Ishikawa (cell line): ENCODE measurements around the gene VARS1.

Experiments
- CEBPB ChIP-seq: IDR thresholded peaks from 2 replicates; pipeline ENCODE4 v1.6.1; 2012
- CREB1 ChIP-seq: IDR thresholded peaks from 2 replicates; pipeline ENCODE4 v1.6.1; 2012; ENCODE audit warnings: low read depth
- EGR1 ChIP-seq: IDR thresholded peaks from 2 replicates; pipeline ENCODE4 v1.6.1; 2012
- EP300 ChIP-seq: IDR thresholded peaks from 2 replicates; pipeline ENCODE4 v1.6.1; 2012; ENCODE audit warnings: borderline replicate concordance
- FOXM1 ChIP-seq: IDR thresholded peaks from 2 replicates; pipeline ENCODE4 v1.6.1; 2012; ENCODE audit warnings: low read depth, borderline replicate concordance
- NFIC ChIP-seq: IDR thresholded peaks from 2 replicates; pipeline ENCODE4 v1.6.1; 2012
- RAD21 ChIP-seq: IDR thresholded peaks from 2 replicates; pipeline ENCODE4 v1.6.1; 2012; ENCODE audit warnings: low read depth
- TAF1 ChIP-seq: IDR thresholded peaks from 2 replicates; pipeline ENCODE4 v1.6.1; 2012; ENCODE audit warnings: low read depth, mild to moderate bottlenecking
- TCF12 ChIP-seq: IDR thresholded peaks from 2 replicates; pipeline ENCODE4 v1.6.1; 2012; ENCODE audit warnings: low read depth
- TEAD4 ChIP-seq: IDR thresholded peaks from 2 replicates; pipeline ENCODE4 v1.6.1; 2012
- YY1 ChIP-seq: IDR thresholded peaks from 2 replicates; pipeline ENCODE4 v1.6.1; 2012; ENCODE audit warnings: low read depth
- ZBTB7A ChIP-seq: IDR thresholded peaks from 2 replicates; pipeline ENCODE4 v1.6.1; 2012; ENCODE audit warnings: low read depth
- TF ChIP-seq, protein P1 (sequence below): IDR thresholded peaks from 2 replicates; pipeline ENCODE4 v1.6.1; 2012
- TF ChIP-seq, protein P2 (sequence below): IDR thresholded peaks from 2 replicates; pipeline ENCODE4 v1.6.1; 2012
- TF ChIP-seq, protein P3 (sequence below): IDR thresholded peaks from 2 replicates; pipeline ENCODE4 v1.6.1; 2012; ENCODE audit warnings: low read depth, mild to moderate bottlenecking

Gene VARS1

DNA sequence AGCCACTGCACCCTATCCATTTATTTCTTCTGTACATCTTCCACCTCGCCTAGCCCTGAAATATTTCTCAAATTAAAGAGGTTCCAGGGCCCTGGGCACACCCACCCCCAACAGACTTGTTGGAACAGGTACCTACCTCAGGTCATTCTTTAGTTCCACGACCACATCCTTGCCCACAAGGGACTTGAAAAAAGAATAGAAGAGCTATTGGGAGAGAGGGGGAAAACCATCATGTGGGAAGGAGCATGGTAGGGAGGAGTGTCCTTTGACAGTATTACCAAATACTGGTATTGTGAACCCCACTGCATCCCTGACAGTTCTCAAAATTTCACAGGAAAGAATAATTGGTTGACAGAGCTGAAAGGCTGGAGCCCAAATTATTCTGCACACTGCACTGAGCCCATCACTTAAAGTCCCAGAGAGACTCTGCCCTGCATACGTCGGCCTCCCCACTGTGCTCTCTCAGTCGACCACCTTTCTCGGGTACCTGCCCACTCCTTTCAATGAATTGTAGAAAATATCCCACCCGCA, 10.5 kb upstream of the VARS1 start:
- TF ChIP-seq ZBTB7A = no peak

DNA sequence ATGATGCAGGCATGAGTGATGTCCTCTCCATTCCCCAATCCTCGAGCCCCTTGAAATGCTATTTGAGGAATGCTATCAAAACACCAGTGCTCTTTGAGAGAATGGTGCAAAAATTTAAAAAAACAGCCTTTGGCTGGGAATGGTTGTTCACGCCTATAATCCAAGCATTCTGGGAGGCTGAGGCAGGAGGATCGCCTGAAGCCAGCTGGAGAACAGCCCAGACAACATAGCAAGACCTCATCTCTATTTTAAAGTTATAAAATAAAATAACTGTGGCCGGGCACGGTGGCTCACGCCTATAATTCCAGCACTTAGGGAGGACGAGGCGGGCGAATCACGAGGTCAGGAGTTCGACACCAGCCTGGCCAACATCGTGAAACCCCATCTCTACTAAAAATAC, 4.2 kb upstream of the VARS1 start:
- TF ChIP-seq, protein P1, sequence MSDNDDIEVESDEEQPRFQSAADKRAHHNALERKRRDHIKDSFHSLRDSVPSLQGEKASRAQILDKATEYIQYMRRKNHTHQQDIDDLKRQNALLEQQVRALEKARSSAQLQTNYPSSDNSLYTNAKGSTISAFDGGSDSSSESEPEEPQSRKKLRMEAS = no peak
- no peak for TF ChIP-seq TEAD4
- no peak for TF ChIP-seq RAD21
- TF ChIP-seq CEBPB = no peak
- no peak for TF ChIP-seq TAF1
- TF ChIP-seq FOXM1 = no peak
- no peak for TF ChIP-seq NFIC
- no peak for TF ChIP-seq TCF12
- no peak for TF ChIP-seq YY1
- no peak for TF ChIP-seq EP300
- TF ChIP-seq, protein P2, sequence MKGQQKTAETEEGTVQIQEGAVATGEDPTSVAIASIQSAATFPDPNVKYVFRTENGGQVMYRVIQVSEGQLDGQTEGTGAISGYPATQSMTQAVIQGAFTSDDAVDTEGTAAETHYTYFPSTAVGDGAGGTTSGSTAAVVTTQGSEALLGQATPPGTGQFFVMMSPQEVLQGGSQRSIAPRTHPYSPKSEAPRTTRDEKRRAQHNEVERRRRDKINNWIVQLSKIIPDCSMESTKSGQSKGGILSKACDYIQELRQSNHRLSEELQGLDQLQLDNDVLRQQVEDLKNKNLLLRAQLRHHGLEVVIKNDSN = no peak
- no peak for TF ChIP-seq EGR1
- TF ChIP-seq, protein P3, sequence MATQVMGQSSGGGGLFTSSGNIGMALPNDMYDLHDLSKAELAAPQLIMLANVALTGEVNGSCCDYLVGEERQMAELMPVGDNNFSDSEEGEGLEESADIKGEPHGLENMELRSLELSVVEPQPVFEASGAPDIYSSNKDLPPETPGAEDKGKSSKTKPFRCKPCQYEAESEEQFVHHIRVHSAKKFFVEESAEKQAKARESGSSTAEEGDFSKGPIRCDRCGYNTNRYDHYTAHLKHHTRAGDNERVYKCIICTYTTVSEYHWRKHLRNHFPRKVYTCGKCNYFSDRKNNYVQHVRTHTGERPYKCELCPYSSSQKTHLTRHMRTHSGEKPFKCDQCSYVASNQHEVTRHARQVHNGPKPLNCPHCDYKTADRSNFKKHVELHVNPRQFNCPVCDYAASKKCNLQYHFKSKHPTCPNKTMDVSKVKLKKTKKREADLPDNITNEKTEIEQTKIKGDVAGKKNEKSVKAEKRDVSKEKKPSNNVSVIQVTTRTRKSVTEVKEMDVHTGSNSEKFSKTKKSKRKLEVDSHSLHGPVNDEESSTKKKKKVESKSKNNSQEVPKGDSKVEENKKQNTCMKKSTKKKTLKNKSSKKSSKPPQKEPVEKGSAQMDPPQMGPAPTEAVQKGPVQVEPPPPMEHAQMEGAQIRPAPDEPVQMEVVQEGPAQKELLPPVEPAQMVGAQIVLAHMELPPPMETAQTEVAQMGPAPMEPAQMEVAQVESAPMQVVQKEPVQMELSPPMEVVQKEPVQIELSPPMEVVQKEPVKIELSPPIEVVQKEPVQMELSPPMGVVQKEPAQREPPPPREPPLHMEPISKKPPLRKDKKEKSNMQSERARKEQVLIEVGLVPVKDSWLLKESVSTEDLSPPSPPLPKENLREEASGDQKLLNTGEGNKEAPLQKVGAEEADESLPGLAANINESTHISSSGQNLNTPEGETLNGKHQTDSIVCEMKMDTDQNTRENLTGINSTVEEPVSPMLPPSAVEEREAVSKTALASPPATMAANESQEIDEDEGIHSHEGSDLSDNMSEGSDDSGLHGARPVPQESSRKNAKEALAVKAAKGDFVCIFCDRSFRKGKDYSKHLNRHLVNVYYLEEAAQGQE = no peak
- no peak for TF ChIP-seq ZBTB7A
- TF ChIP-seq CREB1 = no peak

DNA sequence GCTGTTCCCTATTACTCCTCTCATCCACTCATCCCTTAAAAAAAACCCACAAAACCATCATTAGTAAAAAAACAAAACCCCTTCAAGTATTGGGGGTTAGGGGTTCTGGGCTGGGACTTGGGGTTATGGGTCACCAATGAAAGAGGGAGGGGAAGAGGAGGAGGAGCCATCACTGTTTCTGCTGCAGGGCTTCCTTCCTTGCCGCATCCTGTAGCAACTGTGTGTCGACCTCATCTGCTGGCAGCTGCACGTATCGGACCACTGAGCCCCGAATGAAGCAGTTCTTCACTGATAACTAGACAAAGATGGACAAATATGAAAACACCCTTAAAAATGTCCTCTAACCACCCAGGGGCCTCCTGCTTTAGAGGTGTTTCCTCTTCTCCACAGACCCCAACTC, 2.0 kb upstream of the VARS1 start:
- TF ChIP-seq NFIC = no peak
- TF ChIP-seq, protein P3 = no peak
- no peak for TF ChIP-seq YY1
- TF ChIP-seq CREB1 = no peak
- TF ChIP-seq TAF1 = no peak
- TF ChIP-seq ZBTB7A = no peak
- no peak for TF ChIP-seq TCF12
- TF ChIP-seq FOXM1 = no peak
- TF ChIP-seq, protein P1 = no peak
- TF ChIP-seq CEBPB = no peak
- no peak for TF ChIP-seq EP300

DNA sequence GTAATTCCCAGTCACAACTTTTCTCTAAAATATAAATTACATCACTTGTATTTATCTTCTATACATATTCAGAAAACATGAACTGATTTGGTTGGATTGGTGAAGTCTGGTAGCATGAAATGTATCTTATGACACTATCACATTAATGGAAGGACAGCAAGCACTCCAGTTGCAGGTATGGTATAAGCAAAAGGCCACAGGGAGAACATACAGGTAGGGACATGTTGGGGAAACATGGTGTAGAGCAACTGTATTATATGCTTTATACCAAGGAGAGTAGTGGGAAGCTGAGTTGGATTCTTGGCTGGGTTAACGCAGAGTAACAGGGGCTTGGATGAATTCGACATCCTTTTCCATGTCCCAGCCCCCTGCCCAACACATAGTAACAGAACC, 1.4 kb upstream of the VARS1 start:
- TF ChIP-seq TAF1 (no peak), NFIC (no peak), YY1 (no peak), FOXM1 (no peak)

DNA sequence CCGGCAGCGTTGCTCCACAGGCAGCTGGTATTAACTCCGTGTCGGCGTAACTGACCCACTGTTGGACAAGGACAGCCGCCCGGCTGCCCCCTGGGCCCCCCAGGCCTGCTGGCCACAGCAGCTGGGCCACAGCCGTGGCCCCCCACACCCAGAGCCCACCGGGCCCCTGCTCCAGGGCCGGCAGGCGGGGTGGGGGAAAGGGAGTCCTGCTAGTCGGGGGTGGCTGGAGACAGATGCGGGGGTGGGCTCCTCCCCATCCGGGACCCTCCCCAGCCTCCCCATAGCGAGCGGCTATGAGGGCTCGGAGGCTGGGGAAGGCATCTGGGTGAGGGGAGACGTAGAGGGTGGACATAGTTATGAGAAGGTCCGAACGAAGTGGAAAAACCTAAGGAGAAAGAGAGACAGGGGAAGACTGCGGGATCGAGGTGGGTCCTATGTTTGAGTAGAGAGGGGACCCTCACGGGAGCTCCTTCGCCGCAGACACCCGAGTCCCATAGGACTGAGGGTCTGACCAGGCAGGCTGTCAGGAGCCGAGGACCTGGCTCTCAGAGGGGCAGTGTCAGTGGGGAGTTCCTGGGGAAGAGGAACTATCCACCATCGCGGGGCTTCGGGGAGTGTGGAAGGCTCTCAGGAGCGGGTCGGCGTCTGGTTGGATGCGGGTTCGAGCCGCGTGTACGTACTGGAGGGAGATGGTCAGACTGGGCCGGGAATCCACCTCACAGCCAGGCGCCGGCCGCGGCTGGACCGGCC, 511 bp downstream of the VARS1 start:
- TF ChIP-seq TCF12 (no peak), ZBTB7A (peak; percentile 79)

DNA sequence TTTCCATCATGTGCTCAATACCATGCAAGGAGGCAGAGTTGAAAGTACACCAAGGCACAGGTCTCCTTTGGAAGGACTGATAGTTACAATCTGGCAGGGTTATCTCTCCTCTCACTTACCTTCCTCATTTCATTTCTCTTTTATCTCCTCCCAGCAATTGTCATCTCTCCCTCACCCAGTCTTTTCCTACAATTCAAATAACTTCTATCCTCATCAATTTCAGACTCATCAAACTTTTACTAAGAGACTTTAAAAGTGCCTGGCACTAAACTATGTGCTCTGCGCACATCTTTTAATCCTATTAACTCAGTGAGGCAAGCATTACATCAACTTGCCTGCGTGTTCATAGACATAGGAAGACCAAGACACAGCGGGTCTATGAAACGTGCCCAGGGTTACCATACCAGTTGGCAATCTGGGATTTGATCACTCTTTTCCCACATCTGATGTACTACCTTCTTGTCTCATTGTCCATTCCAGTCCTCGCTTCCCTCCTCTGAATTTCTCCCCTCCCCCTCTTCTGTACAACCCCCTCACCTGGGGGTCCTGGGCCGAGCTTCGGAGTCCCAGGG, 1.2 kb downstream of the VARS1 start:
- TF ChIP-seq, protein P3 = no peak
- no peak for TF ChIP-seq CEBPB
- no peak for TF ChIP-seq RAD21
- no peak for TF ChIP-seq EP300
- TF ChIP-seq FOXM1 = no peak
- TF ChIP-seq TCF12 = no peak
- no peak for TF ChIP-seq NFIC
- TF ChIP-seq ZBTB7A = no peak
- no peak for TF ChIP-seq CREB1
- no peak for TF ChIP-seq TEAD4
- no peak for TF ChIP-seq TAF1
- TF ChIP-seq YY1 = no peak
- no peak for TF ChIP-seq EGR1
- TF ChIP-seq, protein P1 = no peak
- TF ChIP-seq, protein P2 = no peak
